HEK293T (cell line): Measurements from ENCODE around the gene THSD4.

Experiments
- ARNT ChIP-seq: fragments of 450-650 bp; IDR thresholded peaks from 2 replicates; pipeline ENCODE4 v1.6.1; 2017; ENCODE audit warnings: mild to moderate bottlenecking
- BHLHE40 ChIP-seq: fragments of 450-650 bp; IDR thresholded peaks from 2 replicates; pipeline ENCODE4 v1.6.1; 2016; ENCODE audit warnings: mild to moderate bottlenecking, moderate library complexity, borderline replicate concordance
- ELF4 ChIP-seq: fragments of 450-650 bp; IDR thresholded peaks from 2 replicates; pipeline ENCODE4 v1.6.1; 2017; ENCODE audit warnings: antibody characterized with exemption
- FOXM1 ChIP-seq: fragments of 450-650 bp; IDR thresholded peaks from 2 replicates; pipeline ENCODE4 v1.6.1; 2017; ENCODE audit warnings: mild to moderate bottlenecking, borderline replicate concordance
- L3MBTL2 ChIP-seq: fragments of 450-650 bp; conservative IDR thresholded peaks from 2 replicates; pipeline ENCODE4 v1.6.1; 2016; ENCODE audit warnings: mild to moderate bottlenecking
- LEF1 ChIP-seq: fragments of 450-650 bp; IDR thresholded peaks from 2 replicates; pipeline ENCODE4 v1.6.1; 2017; ENCODE audit warnings: mild to moderate bottlenecking, borderline replicate concordance
- SP1 ChIP-seq: fragments of 450-650 bp; IDR thresholded peaks from 2 replicates; pipeline ENCODE4 v1.6.1; 2017
- ZNF384 ChIP-seq: fragments of 450-650 bp; IDR thresholded peaks from 2 replicates; pipeline ENCODE4 v1.6.1; 2016

GRCh38 chr15:71511796-71512681 lies 396.8 kb downstream of the THSD4 start:
- TF ChIP-seq BHLHE40: no peak
- 0 out of 2 replicates have a peak, but pooled peaks have one; percentile 14 for TF ChIP-seq ARNT
- no peak for TF ChIP-seq ELF4
- TF ChIP-seq L3MBTL2: no peak
- TF ChIP-seq FOXM1: peak; percentile 72; the same call in 1 of the 2 replicates
- no peak for TF ChIP-seq ZNF384
- no peak for TF ChIP-seq SP1
- TF ChIP-seq LEF1: peak; percentile 41; the same call in 1 of the 2 replicates
